Measurements from ENCODE around the gene KYAT1. TPM values are rescaled to one million over a fixed set of nuclear protein-coding genes. Genes with fewer than 3 reads are reported as not detected.

The KYAT1 gene
- total and polyA plus RNA-seq, 2 of the 13 experiments (the other 11 are each of a cell fraction or from before 2014, with no cell fraction given): 9.2 to 46.5 TPM

DNA sequence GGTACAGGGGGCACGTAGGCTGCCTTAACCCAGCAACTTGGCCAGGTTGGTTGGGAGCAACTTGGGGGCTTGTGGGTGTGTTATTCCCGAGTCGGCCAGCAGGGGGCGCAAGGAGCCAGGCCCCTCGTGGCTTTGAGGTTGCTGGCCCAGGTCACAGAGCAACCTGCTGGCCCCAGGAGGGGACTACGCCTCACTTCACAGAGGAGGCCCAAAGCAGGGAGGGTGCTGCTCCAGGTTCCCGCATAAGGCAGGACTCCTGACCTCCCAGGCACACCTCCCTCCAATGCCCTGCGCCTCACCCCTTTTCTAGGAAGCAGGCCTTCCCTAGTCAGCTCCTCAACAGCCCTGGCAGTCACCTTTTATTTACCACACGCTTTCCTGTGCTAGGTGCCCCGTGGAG is 18.1 kb downstream of the KYAT1 start (continued):
- TF ChIP-seq, protein P1, sequence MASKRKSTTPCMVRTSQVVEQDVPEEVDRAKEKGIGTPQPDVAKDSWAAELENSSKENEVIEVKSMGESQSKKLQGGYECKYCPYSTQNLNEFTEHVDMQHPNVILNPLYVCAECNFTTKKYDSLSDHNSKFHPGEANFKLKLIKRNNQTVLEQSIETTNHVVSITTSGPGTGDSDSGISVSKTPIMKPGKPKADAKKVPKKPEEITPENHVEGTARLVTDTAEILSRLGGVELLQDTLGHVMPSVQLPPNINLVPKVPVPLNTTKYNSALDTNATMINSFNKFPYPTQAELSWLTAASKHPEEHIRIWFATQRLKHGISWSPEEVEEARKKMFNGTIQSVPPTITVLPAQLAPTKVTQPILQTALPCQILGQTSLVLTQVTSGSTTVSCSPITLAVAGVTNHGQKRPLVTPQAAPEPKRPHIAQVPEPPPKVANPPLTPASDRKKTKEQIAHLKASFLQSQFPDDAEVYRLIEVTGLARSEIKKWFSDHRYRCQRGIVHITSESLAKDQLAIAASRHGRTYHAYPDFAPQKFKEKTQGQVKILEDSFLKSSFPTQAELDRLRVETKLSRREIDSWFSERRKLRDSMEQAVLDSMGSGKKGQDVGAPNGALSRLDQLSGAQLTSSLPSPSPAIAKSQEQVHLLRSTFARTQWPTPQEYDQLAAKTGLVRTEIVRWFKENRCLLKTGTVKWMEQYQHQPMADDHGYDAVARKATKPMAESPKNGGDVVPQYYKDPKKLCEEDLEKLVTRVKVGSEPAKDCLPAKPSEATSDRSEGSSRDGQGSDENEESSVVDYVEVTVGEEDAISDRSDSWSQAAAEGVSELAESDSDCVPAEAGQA (IDR thresholded peaks at IDR 0.05; ENCODE audit: low read depth): no peak
- TF ChIP-seq, protein P1 (CRISPR knock-in tag; IDR thresholded peaks at IDR 0.05; ENCODE audit: borderline replicate concordance): no peak
- no peak for TF ChIP-seq ZNF780A (CRISPR knock-in tag; IDR thresholded peaks at IDR 0.05)
- TF ChIP-seq IRX3 (CRISPR knock-in tag; IDR thresholded peaks at IDR 0.05; ENCODE audit: borderline replicate concordance, low read depth): no peak
- TF ChIP-seq FLYWCH1 (CRISPR knock-in tag; IDR thresholded peaks at IDR 0.05): no peak
- no peak for TF ChIP-seq HMGXB3 (CRISPR knock-in tag; IDR thresholded peaks at IDR 0.05; ENCODE audit: borderline replicate concordance)
- TF ChIP-seq, protein P2, sequence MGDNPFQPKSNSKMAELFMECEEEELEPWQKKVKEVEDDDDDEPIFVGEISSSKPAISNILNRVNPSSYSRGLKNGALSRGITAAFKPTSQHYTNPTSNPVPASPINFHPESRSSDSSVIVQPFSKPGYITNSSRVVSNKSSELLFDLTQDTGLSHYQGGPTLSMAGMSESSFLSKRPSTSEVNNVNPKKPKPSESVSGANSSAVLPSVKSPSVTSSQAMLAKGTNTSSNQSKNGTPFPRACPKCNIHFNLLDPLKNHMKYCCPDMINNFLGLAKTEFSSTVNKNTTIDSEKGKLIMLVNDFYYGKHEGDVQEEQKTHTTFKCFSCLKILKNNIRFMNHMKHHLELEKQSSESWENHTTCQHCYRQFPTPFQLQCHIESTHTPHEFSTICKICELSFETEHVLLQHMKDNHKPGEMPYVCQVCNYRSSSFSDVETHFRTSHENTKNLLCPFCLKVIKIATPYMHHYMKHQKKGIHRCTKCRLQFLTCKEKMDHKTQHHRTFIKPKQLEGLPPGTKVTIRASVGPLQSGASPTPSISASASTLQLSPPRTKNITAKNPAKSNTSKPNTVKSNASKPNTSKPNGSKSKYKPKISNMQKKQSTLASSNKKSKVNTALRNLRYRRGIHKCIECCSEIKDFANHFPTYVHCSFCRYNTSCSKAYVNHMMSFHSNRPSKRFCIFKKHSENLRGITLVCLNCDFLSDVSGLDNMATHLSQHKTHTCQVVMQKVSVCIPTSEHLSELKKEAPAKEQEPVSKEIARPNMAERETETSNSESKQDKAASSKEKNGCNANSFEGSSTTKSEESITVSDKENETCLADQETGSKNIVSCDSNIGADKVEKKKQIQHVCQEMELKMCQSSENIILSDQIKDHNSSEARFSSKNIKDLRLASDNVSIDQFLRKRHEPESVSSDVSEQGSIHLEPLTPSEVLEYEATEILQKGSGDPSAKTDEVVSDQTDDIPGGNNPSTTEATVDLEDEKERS (CRISPR knock-in tag; IDR thresholded peaks at IDR 0.05): peak; percentile 76; the same call in 1 of the 2 replicates
- TF ChIP-seq BCL6 (CRISPR knock-in tag; IDR thresholded peaks at IDR 0.05): no peak
- no peak for TF ChIP-seq AGO2 (optimal IDR thresholded peaks at IDR 0.05; ENCODE audit: low read depth, low read length)
- TF ChIP-seq CBX2 (IDR thresholded peaks at IDR 0.05; ENCODE audit: low read depth, low read length): no peak
- TF ChIP-seq CBX2 (CRISPR knock-in tag; IDR thresholded peaks at IDR 0.05; ENCODE audit: low read depth): no peak
- TF ChIP-seq, protein P3, sequence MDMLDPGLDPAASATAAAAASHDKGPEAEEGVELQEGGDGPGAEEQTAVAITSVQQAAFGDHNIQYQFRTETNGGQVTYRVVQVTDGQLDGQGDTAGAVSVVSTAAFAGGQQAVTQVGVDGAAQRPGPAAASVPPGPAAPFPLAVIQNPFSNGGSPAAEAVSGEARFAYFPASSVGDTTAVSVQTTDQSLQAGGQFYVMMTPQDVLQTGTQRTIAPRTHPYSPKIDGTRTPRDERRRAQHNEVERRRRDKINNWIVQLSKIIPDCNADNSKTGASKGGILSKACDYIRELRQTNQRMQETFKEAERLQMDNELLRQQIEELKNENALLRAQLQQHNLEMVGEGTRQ (IDR thresholded peaks at IDR 0.05; ENCODE audit: low read depth, low read length): no peak
- TF ChIP-seq, protein P3 (CRISPR knock-in tag; IDR thresholded peaks at IDR 0.05; ENCODE audit: borderline replicate concordance): no peak
- TF ChIP-seq HNRNPL (IDR thresholded peaks at IDR 0.05; ENCODE audit: low read depth, low read length): no peak
